Left ventricle myocardium superior (tissue), 1 donor: ENCODE results near the gene RBM3. TPM values are rescaled to one million over a fixed set of nuclear protein-coding genes. Genes with fewer than 3 reads are reported as not detected.
"Not testable (repeated sequence)": the region's sequence is repeated elsewhere in the genome, so short reads cannot be mapped to it uniquely, and the experiment has no call there.

Experiments
- ATAC-seq: fragments of 200-7000 bp; cut with Tn5 transposase; one replicate; pipeline ENCODE4 v1.9.1; 2020; ENCODE audit warnings: mild to moderate bottlenecking, moderate library complexity
- DNase-seq: peaks from one replicate; pipeline ENCODE4 v3.0.0-alpha.2; 2020
- intact Hi-C: fragments of 100-400 bp; cut with micrococcal nuclease; formaldehyde crosslinking; loops from one replicate; pipeline ENCODE4 v1.11.0; 2022
- long read RNA-seq: library from polyadenylated mRNA; unstranded; transcript quantifications from one replicate; pipeline ENCODE4 v2.0.0, GENCODE V29; 2021
- total RNA-seq: library from RNA; stranded (reverse); fragmentation: NEBNext Ultra II Directional; extraction: Animal tissue kit (Norgen Biotek cat#: 25700); gene quantifications from one replicate; pipeline ENCODE4 v1.2.1, GENCODE V29; 2021
- donor health status: DM: no; HTN: yes; CAD: no; lungs with severe emphysema.

Gene RBM3
- 103 TPM for total RNA-seq
- long read RNA-seq, transcript RBM3-203 (7 exons, 2,162 nt) = major isoform, 116 of 125 reads
- long read RNA-seq, partial matches to known transcripts = 1 of 125 reads
- long read RNA-seq, other reads (novel, unspliced or antisense) = 7 of 125 reads

- intact Hi-C loops = no loop called here
- ATAC-seq = peak; percentile 99
- peak; percentile 93 for DNase-seq
Observed at GRCh38 chrX:48574270-48575266, at the start of gene RBM3. TSS of gene RBM3 (plus strand) at chrX:48574484. CDS start at chrX:48575181, 697 bp downstream.

GRCh38 chrX:48525853-48526252, 48.4 kb upstream of the RBM3 start:
- DNase-seq, ATAC-seq, intact Hi-C loops: not testable (repeated sequence)

GRCh38 chrX:48530736-48531135, 43.5 kb upstream of the RBM3 start:
- DNase-seq (no peak), ATAC-seq (no peak)
- intact Hi-C loops = no loop called here

- peak; percentile 80 for ATAC-seq
- intact Hi-C loops = no loop called here
- no peak for DNase-seq
Observed at GRCh38 chrX:48531358-48531959, 42.8 kb upstream of the RBM3 start.

- intact Hi-C loops = no loop called here
- DNase-seq = no peak
- no peak for ATAC-seq
Observed at GRCh38 chrX:48532161-48532560, 42.1 kb upstream of the RBM3 start.

- intact Hi-C loops = no loop called here
- no peak for ATAC-seq
- DNase-seq = no peak
Observed at GRCh38 chrX:48533165-48533564, 41.1 kb upstream of the RBM3 start.

- ATAC-seq (no peak), DNase-seq (no peak)
- intact Hi-C loops = no loop called here
Observed at GRCh38 chrX:48538641-48539344, 35.5 kb upstream of the RBM3 start.

GRCh38 chrX:48539345-48540027, 34.8 kb upstream of the RBM3 start, which contains the start of gene TBC1D25:
TSS of gene TBC1D25 (plus strand) at chrX:48539714. CDS start at chrX:48539798, 84 bp downstream.
- intact Hi-C loops = no loop called here
- ATAC-seq (peak; percentile 94), DNase-seq (peak; percentile 96)

GRCh38 chrX:48540028-48540375, 34.3 kb upstream of the RBM3 start:
- ATAC-seq (peak; percentile 74), DNase-seq (peak; percentile 46)
- intact Hi-C loops = no loop called here

GRCh38 chrX:48540480-48540879, 33.8 kb upstream of the RBM3 start:
- no peak for DNase-seq
- intact Hi-C loops = no loop called here
- no peak for ATAC-seq

GRCh38 chrX:48541140-48541814, 33.0 kb upstream of the RBM3 start:
- intact Hi-C loops = no loop called here
- DNase-seq = no peak
- ATAC-seq = no peak

- no peak for DNase-seq
- ATAC-seq = no peak
- intact Hi-C loops = no loop called here
Observed at GRCh38 chrX:48548871-48549270, 25.4 kb upstream of the RBM3 start.

GRCh38 chrX:48555731-48556325, 18.5 kb upstream of the RBM3 start:
- ATAC-seq, intact Hi-C loops, DNase-seq: not testable (repeated sequence)

GRCh38 chrX:48558271-48558670, 16.0 kb upstream of the RBM3 start:
- intact Hi-C loops = no loop called here
- ATAC-seq = peak; percentile 76
- DNase-seq = no peak

GRCh38 chrX:48559636-48560035, 14.6 kb upstream of the RBM3 start:
- ATAC-seq = no peak
- no peak for DNase-seq
- intact Hi-C loops = no loop called here

- intact Hi-C loops = no loop called here
- DNase-seq (no peak), ATAC-seq (no peak)
Observed at GRCh38 chrX:48560056-48560455, 14.2 kb upstream of the RBM3 start.

GRCh38 chrX:48560681-48561080, 13.6 kb upstream of the RBM3 start:
- no peak for ATAC-seq
- DNase-seq = no peak
- intact Hi-C loops = no loop called here

GRCh38 chrX:48569958-48570357, 4.3 kb upstream of the RBM3 start:
- intact Hi-C loops = no loop called here
- ATAC-seq (no peak), DNase-seq (no peak)
